HG02610 (cell line): ENCODE results near the gene TIMM17B.

Experiments
- ATAC-seq: cut with Tn5 transposase; IDR thresholded peaks from one replicate; pipeline ENCODE4 v1.9.1; 2021; ENCODE audit warnings: mild to moderate bottlenecking, moderate library complexity; ENCODE audit not compliant: unreplicated experiment

TIMM17B gene

DNA sequence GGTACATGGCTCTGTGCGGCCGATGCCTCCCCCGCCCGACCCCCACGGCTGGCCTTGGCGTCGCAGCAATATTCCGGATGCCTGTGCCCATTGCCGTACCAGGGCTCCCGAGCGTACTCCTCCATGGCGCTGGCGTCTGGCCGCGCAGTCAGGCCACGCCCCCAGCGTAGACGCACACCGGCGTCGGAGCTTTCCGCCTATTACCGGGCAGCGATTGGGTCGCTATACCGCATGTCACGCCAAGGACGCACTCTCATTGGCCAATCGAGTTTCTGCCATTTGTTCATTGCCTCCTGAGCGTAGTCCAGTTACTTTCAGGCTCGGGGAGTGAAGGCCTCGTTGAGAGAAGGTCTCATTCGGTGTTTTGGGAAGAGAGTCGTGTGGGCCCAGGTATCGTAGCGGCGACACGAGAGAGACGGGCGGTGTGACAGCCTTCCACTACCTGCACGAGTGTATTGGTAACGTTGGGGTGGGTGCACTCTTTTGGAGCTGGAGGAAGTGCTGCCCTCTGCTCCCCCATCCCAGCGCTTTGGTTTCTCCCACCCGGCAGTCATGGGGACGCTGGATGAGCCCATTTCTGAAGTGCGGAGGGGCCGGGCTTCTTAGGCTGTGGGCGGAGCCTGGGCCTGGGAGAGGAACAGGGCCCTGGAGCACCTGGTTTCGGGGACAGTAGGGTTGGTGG is at the start of gene TIMM17B, which contains the start of gene PQBP1:
Gene TIMM17B (minus strand): TSS at position 144 of the 682 bp plus-strand sequence. CDS start 19 bp downstream, at position 125.
Gene PQBP1 (plus strand): TSS at position 306 of the 682 bp plus-strand sequence. CDS start 580 bp downstream, outside the sequence.
- peak; percentile 92 for ATAC-seq

DNA sequence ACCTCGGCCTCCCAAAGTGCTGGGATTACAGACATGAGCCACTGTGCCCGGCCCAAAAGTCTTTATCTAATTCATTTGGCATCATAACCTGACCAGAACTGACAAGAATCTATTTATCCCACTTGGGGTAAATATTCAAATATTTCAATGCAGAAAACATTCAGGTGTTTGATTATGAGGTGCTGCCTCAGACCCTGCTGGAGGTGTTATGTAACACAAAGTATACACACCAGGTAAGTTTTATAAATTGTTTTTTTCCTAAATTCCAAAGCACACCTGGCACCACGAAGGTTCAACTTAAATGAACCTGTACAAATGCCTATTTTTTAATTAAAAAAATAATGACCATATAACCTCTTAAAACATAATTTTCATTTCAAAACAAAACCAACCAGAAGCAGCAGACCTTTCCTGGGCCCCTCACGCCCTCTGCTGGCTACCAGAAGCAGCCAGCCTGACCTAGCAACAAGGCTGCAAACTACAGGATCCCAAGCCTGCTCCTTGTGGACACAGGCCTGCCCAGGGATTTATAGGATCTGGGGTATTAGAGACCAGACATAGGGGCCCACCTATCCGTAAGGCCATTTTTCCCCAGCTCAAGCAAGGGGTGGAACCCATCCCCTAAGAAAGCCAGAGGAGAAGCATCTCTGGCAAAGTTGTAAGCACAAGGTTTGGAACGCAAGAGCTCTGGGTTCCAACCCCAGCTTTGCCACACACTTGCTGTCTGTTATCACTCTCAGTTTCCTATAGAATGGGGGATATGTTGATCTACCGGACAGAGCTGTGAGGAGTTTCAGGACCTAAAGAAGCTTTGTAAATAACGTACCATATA is 48.2 kb upstream of the TIMM17B start:
- ATAC-seq, result no peak

DNA sequence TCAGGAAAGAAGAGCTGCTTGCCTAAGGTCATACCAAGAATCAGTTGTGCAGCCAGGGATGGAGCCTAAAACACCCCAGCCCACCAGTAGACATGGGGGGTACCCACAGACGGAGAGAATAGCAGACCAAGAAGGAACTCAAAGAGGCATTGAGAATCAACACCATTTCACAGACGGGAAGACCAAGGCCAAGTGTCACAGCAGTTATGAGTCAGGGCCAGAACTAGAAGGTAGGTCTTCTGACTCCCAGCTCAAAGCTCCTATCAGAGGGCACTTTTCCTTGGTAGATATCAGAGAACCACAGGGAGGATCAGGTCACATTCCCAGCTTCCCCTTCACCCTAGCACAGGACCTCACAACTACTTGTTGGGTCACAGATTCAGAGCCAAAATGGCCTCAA is 45.3 kb upstream of the TIMM17B start:
- no peak for ATAC-seq

DNA sequence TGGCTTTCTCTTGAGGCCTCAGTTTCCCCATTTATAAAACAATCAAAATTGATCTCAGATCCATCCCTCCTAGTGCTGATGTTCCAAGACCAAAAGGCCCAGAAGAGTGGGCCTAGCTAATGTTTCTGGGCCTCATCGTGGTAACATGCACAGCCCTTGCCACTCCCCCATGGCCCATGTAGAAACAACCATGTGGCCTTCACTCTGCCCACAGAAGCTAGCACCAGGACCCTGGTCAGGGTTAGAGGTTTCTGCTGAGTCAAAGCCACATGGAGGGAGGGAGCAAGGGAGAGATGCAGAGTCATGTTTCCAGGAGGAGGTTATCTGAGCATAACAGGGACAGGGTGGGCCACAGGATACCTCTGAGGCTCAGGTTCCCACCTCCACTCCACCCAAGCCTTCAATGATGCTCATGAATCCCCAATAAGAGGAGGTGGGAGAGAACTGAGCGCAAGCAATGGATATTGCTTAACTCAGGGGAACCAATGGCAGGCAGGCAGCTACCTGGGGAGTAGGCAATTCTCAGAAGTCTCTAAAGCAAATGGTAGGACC is 42.9 kb upstream of the TIMM17B start:
- ATAC-seq, result no peak

DNA sequence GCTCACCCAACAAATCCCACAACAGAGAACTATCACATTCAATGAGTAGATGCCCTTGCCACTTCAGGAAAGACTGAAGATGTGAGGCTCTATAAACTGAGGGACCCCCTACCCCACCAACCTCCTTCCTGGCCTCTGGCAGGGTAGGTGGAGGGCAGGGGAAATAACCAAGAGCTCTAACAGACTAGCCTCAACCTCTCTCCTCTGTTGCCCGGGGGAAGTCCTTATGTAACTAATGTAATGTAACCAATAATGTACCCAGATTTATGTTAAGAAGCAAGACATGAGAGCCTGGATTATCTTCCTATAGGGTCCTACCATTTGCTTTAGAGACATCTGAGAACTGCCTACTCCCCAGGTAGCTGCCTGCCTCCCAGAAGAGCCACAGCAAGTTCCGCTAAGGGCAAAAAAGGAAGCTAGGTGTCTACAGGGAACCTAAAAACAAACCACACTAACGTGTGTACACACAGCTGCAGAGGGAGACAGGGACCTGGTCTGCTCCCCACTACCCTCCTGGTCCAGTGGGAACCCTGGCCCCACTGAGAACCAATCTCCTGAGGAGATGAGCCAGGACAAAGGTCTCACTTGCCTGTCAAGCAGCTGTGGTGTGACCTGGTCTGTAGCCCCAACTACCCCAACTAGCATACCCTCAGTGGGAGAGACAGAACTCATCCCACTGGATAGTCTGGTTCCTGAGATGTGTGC is 42.1 kb upstream of the TIMM17B start:
- peak; percentile 31 for ATAC-seq

DNA sequence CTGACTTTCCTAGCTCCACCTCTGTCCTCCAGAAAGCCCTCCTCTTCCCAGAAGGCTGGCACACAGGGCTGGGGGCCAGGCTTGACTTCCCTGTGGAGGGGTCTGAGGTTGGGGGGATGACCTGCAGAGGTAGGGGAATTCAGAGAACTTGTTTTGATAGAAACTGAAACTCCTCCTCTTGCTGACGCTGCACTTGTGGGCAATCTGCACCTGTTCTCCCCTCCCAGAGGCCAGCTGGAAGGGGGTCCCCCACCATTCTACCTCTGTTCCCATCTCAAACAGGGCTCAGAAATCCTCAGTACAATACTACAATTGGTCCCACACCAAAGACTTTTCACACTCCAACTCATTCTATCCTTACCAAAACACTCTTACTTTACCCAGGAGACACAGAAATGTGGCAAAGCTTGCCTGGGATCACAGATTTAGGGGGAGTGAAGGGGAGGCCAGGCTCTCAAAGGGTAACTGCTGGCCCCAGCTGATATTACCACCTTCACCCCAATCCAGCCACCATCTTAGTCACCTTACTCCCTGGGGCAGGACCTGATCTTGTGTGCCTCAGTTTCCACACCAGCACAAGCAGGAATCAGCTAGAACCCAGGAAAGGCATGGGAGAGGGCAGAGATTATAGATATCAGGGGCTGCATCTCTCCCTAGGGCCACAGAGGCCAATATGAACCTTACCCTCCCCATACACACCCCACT is 41.3 kb upstream of the TIMM17B start:
- peak; percentile 43 for ATAC-seq

DNA sequence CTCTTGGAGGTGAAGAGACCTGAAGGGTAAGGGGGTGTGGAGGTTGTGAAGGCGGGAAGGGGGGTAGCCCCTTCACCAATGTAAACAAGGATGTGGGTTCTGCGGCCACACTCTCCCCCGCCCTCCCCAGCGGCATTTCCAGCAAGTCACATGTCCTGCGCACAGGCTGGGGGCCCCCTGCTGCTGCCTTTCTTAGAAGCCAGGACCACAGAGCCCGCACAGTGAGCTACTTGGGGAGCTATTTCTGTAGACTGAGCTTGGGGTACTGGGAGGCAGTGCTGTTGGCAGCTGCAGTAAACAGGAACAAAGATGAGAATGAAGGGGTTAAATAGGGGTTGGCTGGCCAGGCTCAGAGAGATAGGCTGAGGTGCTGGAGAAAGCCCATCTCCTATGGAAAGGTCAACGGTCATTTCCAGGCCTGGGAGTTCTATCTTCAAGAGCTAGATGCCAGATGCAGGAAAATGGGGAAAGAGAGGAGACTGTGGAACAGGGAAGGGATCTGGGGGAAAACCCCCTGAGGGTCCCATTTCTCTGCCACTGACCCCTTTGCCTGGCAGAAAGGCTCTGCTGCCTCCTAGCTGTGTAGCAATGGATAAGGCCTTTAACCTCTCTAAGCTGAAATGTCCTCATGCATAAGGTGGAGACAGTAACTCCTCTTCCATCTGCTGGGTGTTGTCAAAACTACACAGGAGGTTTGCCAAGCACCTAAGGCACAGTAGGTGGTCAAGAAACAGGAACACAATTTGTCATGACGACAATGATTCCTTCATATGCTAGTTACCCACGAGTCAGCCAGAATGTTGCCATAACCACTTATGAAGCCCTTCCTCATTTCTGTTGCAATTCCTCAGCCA is 39.7 kb upstream of the TIMM17B start:
- peak; percentile 52 for ATAC-seq

DNA sequence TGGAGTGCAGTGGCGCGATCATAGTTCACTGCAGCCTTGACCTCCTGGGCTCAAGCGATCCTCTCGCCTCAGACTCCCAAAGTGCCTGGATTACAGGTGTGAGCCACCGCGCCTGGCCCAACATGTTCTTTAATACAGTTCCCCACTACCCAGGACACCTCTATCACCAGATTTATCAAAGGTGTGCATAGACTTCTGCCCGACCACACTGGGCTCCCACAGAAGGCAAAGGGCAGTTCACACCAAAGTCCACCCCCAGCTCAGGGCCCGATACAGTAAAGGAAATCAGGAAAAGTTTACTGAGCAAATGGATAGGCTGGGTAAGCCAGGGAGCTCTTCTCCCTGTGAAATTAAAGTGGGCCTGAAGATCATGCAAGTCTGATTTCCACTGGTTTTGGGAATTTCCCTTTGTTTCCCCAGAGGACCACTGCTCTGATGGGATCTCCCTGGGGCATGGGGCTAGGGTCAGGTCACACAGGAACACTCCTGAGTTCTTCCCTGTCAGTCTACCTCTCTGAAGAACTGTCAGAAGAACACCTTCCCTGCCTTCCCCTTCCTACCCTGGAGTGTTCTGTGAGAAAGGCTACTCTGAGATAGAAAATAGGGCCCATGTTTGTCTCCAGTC is 39.0 kb upstream of the TIMM17B start:
- peak; percentile 11 for ATAC-seq

DNA sequence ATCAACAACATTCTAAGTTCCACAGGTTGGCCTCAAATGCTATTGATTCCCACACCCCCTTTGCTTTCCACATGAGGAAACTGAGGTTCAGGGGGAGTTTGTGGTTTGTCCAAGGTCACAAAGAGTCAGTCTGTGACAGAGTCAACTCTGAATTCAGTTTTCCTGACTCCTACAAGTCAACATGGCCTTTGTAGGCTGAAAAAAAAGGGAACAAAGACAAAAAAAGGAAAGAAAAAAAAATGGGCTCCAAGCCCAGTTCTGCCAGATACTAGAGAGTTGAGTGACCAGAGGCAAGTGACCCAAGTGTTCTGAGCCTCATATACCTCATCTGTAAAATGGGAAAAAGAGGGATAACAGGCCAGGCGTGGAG is 37.7 kb upstream of the TIMM17B start:
- no peak for ATAC-seq

DNA sequence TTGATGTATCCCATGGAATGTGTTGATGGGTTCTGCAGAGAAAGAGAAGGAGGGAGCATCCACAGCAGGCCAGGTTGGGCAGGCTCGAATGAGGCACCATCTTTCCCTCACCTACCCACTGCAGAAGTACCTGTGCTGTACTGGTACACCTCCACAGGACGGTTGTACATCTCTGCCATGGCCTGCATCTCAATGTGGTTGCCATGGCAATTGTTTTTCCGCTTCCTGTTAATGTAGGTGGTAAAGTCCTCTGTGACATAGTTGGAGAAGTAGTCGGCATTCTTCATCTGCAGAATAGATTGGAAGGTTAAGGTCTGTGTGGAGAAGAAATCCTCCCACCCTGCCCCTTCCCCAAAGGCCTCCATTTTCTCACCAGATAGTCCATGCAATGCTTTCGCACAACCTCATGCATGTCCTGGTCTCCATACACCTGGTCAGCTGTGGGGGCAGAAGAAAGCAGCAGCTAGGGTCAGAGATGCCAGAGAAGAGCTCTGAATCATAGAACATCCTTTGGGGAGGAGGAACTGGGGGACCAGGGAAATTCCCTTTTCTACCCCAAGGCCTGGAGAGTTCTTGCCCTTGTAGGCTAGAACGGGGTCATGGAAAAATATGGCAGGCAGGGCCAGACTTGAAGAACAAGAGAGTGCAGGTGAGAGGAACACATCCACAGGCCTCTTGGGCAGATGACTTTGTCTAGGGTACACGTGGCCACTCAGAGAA is 37.2 kb upstream of the TIMM17B start:
- ATAC-seq, result no peak

DNA sequence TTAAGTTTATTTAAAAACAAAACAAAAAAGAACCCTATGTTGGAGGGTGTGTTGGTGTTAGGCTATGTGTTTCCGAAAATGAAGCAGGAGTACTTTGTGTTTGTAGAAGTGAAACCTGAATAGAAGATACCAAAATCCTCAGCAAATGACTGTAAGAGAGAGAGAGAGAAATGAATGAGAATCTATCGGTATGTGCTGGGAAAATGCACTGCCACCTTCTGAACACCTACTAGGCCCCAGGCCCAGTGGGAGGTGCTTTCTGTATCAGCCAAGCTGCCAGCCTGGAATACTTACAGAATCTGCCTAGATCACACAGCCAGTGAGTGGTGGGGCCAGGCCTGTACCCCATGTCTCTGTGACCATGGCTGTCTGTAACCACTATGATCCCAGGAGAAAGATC is 36.2 kb upstream of the TIMM17B start:
- peak; percentile 34 for ATAC-seq

DNA sequence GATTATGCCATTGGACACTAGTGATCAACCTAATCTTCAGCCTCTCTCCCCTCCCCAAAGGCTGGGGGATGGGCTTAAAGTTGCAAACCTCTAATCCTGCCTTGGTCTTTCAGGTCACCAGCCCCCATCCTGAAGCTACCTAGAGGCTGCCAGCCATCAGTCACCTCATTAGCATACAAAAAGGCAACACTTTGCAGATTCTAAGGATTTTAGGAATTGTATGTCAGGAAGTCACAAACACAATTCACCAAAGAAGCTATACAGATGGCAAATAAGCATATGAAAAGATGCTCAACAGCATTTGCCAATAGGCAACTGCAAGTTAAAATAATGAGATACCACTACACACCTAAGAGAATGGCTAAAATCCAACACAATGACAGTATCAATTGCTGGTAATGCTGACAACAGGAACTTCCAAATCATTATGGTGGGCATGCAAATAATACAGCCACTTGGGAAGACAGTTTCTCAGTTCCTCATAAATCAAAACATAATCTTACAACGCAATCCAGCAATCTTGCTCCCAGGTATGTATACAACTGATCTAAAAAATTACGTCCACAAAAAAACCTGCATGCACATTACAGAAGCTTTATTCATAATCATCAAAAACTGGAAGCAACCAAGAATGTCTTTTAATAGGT is 30.3 kb upstream of the TIMM17B start:
- ATAC-seq, result no peak

DNA sequence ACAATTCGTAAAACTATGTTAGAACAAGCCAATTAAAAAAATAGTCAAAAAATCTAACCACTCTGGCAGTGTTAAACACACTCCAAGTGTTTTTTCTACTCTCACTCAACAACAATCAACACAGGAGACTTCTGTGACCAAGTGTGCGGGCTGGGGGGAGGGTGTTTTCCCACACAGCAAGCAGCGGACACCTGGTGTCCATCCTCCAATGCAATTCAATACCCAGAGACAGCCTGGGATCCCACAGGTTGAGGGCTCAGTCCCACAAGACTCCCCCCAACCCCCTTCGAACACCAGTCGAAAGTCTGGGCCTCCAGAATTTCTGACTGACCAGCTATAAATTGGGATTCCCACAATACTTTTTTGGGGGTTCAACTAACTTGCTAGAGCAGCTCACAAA is 29.6 kb upstream of the TIMM17B start:
- no peak for ATAC-seq

DNA sequence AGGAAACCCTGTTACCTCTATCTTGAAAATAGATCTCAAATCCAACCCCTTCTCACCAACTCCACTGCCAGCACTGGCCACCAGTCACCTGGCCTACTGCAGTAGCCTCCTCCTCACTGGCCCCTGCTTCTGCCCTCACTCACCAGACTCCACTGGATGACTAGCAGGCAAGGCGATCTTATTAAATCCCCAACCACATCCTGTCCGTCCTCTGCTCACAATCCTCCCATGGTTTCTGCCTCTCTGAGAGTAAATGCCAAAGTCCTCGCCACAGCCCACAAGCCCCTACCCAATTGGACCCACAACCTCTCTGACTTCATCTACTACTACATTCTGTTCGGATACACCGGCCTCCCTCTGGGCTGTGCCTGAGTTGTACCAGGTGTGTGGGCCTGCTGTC is 26.7 kb upstream of the TIMM17B start:
- no peak for ATAC-seq

DNA sequence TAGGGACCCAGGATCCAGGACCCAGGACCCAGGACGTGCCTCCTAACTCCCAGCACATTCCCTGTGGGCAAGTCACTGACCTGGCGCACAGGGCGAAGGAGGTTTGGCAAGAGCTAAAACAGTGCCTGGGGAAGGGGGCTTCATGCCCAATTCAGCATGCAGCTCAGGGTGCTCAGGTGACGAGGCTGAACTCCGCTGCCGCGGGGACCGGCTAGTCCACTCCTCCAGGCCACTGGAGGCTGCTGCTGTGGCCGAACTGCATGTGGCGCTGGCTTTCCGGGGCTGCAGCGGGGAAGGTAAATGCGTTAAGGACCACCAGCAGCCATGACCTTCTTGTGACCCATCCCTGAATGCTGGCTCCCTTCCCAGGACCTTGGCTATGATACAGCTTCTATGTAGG is 26.2 kb upstream of the TIMM17B start:
- no peak for ATAC-seq

DNA sequence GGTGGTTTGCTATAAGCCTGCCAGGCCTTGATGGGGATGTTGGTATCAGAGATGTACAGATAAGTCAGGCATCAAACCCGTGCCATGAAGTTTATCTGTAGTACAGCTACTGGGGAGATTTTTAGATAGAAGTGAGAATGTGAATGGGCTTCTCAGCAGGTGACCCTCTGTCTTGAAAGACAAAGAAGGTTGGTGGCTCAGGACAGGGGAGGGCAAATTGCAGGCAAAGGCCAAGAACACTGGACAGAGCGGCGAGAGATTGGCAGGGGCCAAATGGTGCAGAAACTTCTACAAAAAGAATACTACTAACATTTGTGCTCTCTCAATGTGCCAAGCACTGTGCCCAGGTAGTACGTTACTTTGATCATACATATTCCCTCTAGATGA is 23.1 kb upstream of the TIMM17B start:
- no peak for ATAC-seq

DNA sequence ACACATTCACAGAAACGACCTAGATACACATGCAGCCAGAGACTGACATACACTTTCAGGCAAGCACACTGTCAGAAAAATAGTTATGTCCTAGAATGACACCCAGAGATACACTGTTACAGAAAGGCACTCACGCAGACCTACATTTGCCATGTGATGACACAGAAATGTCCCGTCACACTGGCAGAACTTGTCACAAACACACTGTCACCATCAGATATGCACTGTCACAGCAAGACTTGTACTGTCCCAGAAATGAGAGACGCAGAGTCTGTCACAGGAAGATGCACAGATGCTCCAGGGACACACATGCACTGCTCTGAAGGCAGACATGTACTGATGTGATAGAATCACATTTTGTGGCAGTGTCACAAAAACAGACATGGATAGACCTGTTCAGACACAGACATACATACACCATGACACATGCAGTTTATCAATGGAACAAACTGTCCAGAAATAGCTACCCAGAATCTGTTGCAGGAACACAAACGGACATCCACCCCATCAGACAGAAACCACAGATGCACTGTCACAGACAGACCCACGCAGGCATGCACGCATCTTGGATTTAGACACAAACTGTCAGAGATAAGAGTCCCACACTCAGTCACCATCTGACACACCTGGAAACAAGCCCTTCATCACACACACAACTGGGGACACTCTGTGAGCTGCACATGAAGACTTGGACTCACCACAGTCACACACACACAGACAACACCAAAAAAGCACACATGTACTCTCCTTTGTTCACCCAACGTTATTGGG is 22.6 kb upstream of the TIMM17B start:
- no peak for ATAC-seq
